A172 (cell line): ENCODE results near the gene CACNA1D. TPM values are rescaled to one million over a fixed set of nuclear protein-coding genes. Genes with fewer than 3 reads are reported as not detected.

Experiments
- DNase-seq: peaks from one replicate; pipeline ENCODE4 v3.0.0-alpha.2; 2015; ENCODE audit warnings: low spot score
- total RNA-seq: library from RNA; depleted of rRNA; stranded (reverse); fragments of >200 nt; shearing (Covaris generic); gene quantifications from 2 replicates; pipeline ENCODE4 v1.2.3, GENCODE V29; 2014

Gene CACNA1D
- total RNA-seq, 1 experiment from 2014 or later = not detected

- DNase-seq = no peak
Observed at GRCh38 chr3:53688989-53689388, 194.6 kb downstream of the CACNA1D start.

DNA sequence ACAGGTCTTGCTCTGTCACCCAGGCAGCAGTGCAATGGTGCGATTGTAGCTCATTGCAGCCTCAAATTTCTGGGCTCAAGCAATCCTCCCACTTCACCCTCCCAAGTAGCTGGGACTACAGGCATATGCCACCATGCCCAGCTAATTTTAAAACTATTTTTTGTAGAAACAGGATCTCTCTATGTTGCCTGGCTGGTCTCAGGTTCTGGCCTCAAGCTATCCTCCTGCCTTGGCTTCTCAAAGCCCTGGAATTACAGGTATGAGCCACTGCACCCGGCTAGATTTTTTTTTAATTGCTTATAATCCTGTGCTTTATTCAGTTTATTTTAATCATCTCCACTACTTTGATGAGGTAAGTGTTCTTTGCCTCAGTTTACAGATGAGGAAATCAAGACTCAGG lies 195.3 kb downstream of the CACNA1D start:
- DNase-seq = no peak

- no peak for DNase-seq
Observed at GRCh38 chr3:53690521-53690920, 196.1 kb downstream of the CACNA1D start.

- DNase-seq = no peak
Observed at GRCh38 chr3:53691349-53691748, 196.9 kb downstream of the CACNA1D start.

GRCh38 chr3:53691885-53692284 lies 197.5 kb downstream of the CACNA1D start:
- DNase-seq = no peak

GRCh38 chr3:53693451-53693850 lies 199.0 kb downstream of the CACNA1D start:
- no peak for DNase-seq

DNA sequence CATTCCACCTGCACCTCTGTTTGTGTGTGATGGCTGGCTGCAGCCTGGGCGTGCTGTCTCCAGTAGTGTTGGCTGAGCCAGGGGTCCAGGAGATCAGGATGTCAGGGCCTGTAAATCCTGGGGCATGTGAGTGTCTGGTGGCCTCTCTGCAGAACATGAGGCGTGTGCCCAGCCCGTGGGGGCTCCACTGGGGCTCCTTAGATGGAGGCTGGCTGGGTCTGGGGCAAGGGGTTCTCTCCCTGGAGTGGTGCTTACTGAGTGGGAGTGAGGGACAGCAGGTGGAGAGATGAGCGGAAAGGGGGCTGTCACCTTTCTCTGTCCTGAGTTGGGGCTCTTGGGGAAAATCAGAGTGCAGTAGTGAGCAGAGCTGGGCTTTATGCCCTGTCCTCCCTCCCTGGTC lies 199.6 kb downstream of the CACNA1D start:
- no peak for DNase-seq

- no peak for DNase-seq
Observed at GRCh38 chr3:53694666-53695323, 200.4 kb downstream of the CACNA1D start.

- DNase-seq = no peak
Observed at GRCh38 chr3:53695324-53695690, 200.9 kb downstream of the CACNA1D start.

- DNase-seq = no peak
Observed at GRCh38 chr3:53696401-53697172, 202.2 kb downstream of the CACNA1D start.

DNA sequence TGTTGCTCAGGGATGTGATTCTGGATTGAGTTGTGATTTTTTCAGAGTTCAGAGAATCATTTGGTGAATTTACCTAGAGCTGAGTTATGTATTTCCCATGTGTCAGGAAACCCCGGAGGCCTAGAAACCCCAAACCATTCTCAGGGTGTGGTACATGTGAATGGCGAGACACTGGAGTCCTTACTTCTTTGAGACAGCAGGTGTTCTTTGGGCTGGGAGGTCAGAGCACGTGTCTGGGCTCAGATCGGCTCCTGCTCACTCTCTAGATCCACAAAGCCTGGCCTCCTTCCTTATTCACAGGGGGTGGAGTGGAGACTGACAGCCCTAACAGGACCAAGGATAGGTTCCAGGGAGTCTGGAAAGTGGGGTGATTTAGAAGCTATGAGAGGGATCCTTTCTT lies 206.0 kb downstream of the CACNA1D start:
- no peak for DNase-seq

DNA sequence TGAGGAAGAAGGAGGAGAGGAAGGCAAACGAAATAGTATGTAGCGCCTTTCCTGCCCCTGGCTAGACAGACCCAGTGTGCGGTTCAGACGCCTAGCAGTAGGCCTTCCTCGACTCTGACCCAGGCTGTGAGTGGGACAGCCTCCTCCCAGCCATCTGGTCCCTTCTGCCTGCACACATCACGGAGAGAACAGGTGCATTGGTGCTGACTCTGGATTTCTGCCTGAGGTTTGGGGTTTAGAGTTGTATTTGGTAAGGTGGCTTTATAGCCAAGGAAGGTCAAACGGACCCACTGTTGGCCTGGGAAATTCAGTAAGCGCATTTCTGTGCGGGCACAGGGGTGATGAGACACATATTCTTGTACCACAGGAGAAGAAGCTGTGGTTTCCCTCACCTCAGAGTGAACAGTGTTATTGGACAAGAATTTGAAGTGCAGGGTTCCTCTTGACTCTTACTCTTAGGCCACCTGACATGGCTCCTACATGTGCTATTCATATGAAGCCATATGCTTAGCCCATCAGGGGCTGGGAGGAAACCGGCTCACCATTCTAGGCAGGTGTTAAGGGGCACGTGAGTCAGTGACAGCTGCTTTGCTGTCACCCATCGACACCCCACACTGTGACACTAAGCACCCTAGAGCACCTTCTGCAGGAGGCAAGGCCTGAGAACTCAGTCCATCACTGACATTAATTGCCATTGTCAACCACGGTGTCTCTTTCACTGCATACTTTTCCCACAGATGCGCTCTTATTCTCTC lies 208.5 kb downstream of the CACNA1D start:
- DNase-seq = no peak

GRCh38 chr3:53703630-53704362 lies 209.4 kb downstream of the CACNA1D start:
- DNase-seq = no peak

- no peak for DNase-seq
Observed at GRCh38 chr3:53704363-53704725, 209.9 kb downstream of the CACNA1D start.

DNA sequence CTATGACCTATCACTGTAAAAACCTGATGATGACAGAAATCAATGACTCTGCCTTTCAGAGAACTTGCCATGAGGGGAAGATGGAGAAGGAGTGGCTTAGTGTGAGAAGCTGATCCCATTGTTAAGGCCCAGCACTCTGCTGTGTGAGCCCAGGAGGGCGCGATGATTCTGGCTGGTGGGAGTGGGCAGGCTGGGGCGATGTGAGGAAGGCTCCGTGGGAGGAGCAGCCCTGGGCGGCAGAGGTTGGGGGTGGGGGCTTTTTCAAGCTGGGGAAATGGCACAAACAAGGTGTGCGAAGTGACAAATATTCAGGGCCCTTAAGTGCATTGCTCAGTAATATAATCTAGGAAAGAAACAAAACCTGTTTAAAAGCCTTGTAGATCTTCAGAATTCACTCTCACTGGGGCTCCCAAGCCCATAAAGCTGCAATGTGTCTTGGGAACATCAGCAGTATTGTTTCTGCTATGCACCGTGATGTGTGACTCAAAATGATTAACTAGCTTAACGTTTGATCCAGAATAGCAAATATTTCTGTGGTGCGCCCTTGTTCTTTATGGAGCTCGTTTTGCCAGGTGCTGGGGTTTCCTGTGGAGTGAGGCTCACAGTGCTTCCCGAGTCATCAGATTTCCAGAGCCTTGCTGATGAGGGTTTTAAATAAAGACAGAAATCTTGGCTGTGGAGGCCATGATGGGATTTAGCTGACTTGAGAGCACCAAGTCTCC lies 210.8 kb downstream of the CACNA1D start:
- no peak for DNase-seq

- DNase-seq = no peak
Observed at GRCh38 chr3:53705774-53706173, 211.4 kb downstream of the CACNA1D start.

- DNase-seq = no peak
Observed at GRCh38 chr3:53707222-53707621, 212.8 kb downstream of the CACNA1D start.

- no peak for DNase-seq
Observed at GRCh38 chr3:53708001-53708621, 213.7 kb downstream of the CACNA1D start.

DNA sequence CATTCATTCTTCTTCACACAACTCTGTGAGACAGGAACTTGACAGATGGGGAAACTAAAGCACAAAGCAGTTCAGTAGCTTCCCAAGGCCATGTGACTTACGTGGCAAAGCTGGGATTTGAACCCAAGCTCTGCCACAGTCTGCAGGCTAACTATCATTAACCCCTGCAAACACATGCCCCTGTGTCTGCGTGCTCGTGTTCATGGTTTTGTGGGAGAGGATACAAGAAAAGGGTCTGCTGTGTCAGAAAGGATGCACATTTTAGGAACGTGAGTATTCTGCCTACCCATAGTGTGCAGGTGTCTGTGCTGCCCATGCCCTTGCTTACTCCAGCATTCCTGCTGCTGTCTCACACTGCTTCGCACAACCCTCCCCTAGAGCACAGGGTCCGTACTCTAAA lies 214.8 kb downstream of the CACNA1D start:
- no peak for DNase-seq

- DNase-seq = peak; percentile 48
Observed at GRCh38 chr3:53709860-53710674, 215.7 kb downstream of the CACNA1D start.
